ENCODE results near the gene INPP5A.

The INPP5A gene

GRCh38 chr10:132577350-132578003 is 39.9 kb downstream of the INPP5A start:
- in situ Hi-C loops (cut with MboI; ENCODE audit: low sequenced_read_pairs), result no loop called here

DNA sequence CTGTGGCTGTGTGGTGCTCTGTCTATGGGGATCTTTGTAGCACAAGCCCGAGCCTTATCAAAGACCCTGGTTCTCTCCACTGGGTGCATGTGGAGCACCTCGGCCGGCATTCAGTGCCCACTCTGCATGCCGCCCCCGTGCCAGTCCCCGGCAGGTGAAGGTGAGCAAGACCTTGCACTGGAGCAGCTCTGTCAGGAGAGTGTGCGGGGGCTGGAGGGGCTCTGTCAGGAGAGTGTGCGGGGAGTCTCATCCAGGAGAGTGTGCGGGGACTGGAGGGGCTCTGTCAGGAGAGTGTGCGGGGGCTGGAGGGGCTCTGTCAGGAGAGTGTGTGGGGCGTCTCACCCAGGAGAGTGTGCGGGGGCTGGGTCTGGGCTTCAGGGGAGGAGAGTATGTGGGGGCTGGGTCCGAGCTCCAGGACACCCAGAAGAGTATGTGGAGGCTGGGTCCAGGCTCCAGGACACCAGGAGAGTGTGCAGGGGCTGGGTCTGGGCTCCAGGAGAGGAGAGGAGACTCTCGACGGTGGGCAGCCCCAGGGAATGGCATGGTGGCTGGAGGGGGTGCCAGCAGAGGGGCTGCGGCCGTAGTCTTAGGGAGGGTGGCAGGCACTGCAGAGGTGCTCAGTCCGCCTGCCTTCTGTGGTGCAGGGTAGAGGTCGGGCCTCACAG is 40.8 kb downstream of the INPP5A start:
- in situ Hi-C loops (cut with MboI; ENCODE audit: low sequenced_read_pairs), result no loop called here

GRCh38 chr10:132579027-132579859 is 41.7 kb downstream of the INPP5A start:
- in situ Hi-C loops (cut with MboI; ENCODE audit: low sequenced_read_pairs), result no loop called here

- in situ Hi-C loops (cut with MboI; ENCODE audit: low sequenced_read_pairs), result no loop called here
Observed at GRCh38 chr10:132580143-132580542, 42.6 kb downstream of the INPP5A start.

GRCh38 chr10:132580617-132581016 is 43.0 kb downstream of the INPP5A start:
- in situ Hi-C loops (cut with MboI; ENCODE audit: low sequenced_read_pairs), result no loop called here

DNA sequence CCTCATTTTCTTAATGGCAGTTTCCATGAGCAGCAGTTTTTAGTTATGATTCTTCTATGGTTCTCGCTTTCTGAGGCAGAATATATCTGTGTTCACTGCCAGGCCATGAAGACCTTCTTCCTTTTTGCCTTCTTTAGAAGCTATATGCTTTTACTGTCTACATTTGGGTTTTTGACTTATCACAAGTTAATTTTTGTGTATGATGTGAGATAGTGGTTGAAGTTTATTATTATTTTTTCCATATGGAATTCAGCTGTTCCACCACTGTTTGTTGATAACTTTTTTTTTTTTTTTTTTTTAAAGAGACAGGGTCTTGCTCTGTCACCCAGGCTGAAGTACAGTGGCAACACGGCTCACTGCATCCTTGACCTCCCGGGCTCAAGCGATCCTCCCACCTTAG is 44.5 kb downstream of the INPP5A start:
- in situ Hi-C loops (cut with MboI; ENCODE audit: low sequenced_read_pairs), result no loop called here

GRCh38 chr10:132582771-132583170 is 45.2 kb downstream of the INPP5A start:
- in situ Hi-C loops (cut with MboI; ENCODE audit: low sequenced_read_pairs), result no loop called here

GRCh38 chr10:132583456-132583855 is 45.9 kb downstream of the INPP5A start:
- in situ Hi-C loops (cut with MboI; ENCODE audit: low sequenced_read_pairs), result no loop called here

- in situ Hi-C loops (cut with MboI; ENCODE audit: low sequenced_read_pairs), result no loop called here
Observed at GRCh38 chr10:132584081-132584480, 46.5 kb downstream of the INPP5A start.

DNA sequence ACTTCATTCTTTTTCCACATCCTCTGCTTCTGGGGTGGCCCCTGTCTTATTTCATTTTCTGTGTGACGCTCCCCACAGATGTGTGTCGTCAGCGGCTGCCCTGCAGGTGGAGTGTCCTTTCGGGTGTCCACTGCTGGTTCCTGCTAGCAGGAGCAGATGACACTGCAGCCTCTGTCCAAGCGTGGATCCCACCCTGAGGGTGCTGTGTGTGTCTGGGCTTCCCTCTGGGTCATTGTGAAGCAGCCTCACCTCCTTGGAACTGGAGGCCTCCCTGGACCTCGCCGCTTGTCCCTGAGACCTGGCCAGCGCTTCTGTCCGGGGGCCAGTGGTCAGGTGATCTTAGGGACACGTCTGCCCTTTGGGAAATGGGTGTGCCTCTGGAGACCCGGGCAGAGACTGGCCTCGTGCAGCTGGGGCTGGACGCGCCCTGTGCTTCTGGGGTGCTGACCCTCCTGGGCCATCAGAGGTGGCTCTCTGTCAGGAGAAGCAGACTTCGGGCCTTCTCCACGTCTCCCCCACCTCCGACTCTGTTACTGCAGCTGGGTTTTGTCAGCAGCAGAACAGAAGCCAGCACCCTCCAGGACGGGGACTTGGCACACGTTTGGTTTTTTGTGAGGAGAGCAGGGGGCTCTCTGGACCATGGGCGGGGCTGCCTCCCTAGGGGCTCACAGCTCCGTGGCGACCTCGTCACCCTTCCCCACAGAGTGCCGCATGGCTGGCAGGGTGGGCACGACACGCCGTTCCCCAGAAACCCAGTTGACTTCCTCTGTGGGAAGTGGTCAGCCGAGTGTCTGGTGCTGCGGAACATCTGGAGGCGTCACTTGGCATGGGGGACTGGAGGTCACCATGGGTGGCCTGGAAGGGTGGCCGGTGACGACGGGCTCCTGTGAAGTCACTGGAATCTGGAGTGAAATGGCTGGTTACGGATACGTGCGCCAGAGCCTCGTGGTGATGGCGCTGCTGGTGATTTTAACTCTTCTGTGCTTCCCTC is 48.4 kb downstream of the INPP5A start:
- in situ Hi-C loops (cut with MboI; ENCODE audit: low sequenced_read_pairs), result no loop called here

- in situ Hi-C loops (cut with MboI; ENCODE audit: low sequenced_read_pairs), result no loop called here
Observed at GRCh38 chr10:132586739-132587138, 49.2 kb downstream of the INPP5A start.

DNA sequence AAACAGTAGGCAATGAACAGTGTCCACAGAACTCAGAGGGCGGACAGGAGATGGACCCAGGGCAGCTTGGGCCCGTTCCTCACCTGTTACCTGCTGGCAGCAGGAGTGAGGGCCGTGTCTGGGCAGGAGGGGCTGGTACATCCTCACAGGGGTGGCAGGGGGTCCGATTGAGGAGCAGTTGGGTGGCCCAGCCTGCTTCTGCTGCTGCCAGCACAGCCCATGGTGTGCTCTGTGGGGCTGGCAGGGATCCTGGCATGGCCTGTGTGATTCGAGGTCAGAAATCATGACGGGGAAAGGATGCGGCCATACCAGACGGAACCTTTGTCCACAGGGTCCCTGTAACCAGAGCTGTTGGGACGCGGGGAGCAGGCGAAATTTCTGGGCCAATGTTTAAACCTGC is 49.6 kb downstream of the INPP5A start:
- in situ Hi-C loops (cut with MboI; ENCODE audit: low sequenced_read_pairs), result no loop called here

DNA sequence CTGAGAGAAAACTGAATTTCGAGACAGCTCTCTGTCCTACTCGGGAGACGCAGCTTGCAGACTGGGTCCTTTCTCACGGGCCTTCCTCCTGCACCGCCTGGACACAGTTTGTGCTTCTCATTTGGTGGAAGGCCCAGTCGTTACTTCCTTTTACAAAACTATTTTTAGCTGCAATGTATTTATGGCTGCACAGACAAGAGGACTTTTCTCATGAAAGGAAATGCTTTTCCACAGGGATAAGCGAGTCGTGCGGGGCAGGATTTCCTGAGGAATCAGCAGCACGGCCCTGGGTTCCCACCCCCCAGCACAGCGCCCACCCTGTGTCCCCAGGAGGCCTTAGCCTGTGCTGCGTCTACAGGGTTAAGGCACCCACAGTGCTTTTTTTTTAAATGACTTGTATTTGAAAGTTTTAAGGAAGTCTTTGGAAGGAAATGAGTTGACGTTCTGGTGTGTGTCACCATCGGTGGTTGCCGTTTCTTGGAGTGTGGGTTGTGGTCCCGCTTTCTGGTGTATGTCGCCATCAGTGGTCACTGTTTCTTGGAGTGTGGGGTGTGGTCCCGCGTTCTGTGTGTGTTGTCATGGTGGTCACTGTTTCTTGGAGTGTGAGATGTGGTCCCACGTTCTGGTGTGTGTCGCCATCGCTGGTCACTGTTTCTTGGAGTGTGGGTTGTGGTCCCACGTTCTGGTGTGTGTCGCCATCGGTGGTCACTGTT is 50.9 kb downstream of the INPP5A start:
- in situ Hi-C loops (cut with MboI; ENCODE audit: low sequenced_read_pairs), result no loop called here

- in situ Hi-C loops (cut with MboI; ENCODE audit: low sequenced_read_pairs), result no loop called here
Observed at GRCh38 chr10:132589015-132589414, 51.4 kb downstream of the INPP5A start.

DNA sequence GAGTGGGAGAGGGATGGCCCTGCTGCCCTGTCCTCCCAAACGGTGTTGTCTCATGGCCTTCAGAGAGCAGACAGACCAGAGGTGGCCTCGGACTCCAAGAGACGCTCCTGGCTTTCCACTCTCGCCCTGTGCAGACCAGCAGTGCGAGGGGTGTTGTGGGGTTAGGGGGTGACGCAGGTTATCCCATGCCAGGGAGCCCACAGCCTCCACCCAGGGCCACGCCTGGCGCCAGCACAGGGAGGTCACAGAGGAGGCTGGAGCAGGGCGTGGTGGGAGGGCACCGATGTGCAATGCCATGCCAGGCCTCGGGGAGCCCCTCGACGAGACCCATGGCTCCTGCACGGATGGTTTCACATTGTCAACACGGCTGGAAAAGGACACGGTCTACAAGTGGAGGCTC is 52.1 kb downstream of the INPP5A start:
- in situ Hi-C loops (cut with MboI; ENCODE audit: low sequenced_read_pairs), result no loop called here

- in situ Hi-C loops (cut with MboI; ENCODE audit: low sequenced_read_pairs), result no loop called here
Observed at GRCh38 chr10:132590094-132590751, 52.6 kb downstream of the INPP5A start.

DNA sequence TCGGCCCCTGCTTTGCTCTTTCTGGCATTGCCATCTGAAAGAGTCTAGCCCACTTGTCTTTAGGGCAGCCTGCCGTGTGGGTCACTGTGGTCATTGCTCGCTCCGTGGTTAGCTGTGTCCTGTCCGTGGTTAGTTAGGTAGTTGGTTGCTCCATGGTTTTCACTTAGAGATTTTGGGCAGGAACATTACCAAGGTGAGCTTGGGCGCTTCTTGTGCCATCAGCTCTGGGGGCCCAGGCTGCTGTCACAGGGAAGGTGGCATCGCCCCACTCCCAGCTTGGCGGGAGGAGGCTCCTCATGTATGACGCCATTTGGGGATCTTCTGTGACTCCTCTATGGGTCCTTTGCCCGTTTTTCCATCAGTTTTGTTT is 53.1 kb downstream of the INPP5A start:
- in situ Hi-C loops (cut with MboI; ENCODE audit: low sequenced_read_pairs), result no loop called here

GRCh38 chr10:132591166-132591971 is 53.8 kb downstream of the INPP5A start:
- in situ Hi-C loops (cut with MboI; ENCODE audit: low sequenced_read_pairs), result no loop called here
